Hepatocyte (in vitro differentiated cells): ENCODE results near the gene VANGL2.

ENCODE experiments used
- EZH2 ChIP-seq: fragments of 200-600 bp; sonication (generic); IDR thresholded peaks from 2 replicates; pipeline ENCODE4 v1.6.1; 2016; ENCODE audit warnings: antibody characterized with exemption, mild to moderate bottlenecking, borderline replicate concordance
- EZH2phosphoT487 ChIP-seq: fragments of 200-600 bp; sonication (generic); IDR thresholded peaks from one replicate; pipeline ENCODE4 v1.6.1; 2018; ENCODE audit warnings: antibody characterized with exemption, mild to moderate bottlenecking, low read depth, moderate library complexity; ENCODE audit not compliant: unreplicated experiment, severe bottlenecking
- TF ChIP-seq, protein P1 (sequence below): fragments of 200-600 bp; sonication (generic); IDR thresholded peaks from 2 replicates; pipeline ENCODE4 v1.5.1; 2016; ENCODE audit warnings: antibody characterized with exemption, mild to moderate bottlenecking; ENCODE audit not compliant: poor library complexity

DNA sequence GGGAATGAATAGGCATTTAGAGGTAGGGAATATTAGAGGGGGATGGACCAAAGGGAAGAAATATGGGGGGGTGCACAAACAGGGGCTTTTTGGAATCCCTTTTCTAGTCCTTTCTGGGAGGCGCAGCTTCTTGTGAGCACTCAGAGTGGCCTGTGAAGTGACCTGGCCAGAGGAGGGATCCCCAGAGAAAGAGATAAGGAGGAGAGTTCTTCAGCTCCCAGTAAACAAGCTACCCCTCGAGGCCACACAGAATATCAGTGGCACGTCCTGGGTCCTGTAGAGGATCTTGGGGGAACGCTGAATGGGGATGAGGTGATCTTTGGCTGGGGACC, 19.4 kb downstream of the VANGL2 start:
- TF ChIP-seq, protein P1, sequence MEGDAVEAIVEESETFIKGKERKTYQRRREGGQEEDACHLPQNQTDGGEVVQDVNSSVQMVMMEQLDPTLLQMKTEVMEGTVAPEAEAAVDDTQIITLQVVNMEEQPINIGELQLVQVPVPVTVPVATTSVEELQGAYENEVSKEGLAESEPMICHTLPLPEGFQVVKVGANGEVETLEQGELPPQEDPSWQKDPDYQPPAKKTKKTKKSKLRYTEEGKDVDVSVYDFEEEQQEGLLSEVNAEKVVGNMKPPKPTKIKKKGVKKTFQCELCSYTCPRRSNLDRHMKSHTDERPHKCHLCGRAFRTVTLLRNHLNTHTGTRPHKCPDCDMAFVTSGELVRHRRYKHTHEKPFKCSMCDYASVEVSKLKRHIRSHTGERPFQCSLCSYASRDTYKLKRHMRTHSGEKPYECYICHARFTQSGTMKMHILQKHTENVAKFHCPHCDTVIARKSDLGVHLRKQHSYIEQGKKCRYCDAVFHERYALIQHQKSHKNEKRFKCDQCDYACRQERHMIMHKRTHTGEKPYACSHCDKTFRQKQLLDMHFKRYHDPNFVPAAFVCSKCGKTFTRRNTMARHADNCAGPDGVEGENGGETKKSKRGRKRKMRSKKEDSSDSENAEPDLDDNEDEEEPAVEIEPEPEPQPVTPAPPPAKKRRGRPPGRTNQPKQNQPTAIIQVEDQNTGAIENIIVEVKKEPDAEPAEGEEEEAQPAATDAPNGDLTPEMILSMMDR: no peak
- TF ChIP-seq EZH2phosphoT487 (no peak), EZH2 (no peak)
